GM21390 (cell line): ENCODE results near the gene DIO3.

Experiments
- ATAC-seq: cut with Tn5 transposase; IDR thresholded peaks from one replicate; pipeline ENCODE4 v1.9.1; 2021; ENCODE audit not compliant: unreplicated experiment

DIO3 gene

GRCh38 chr14:101561145-101561896 is at the start of gene DIO3:
TSS of gene DIO3 (plus strand) at chr14:101561495.
- ATAC-seq = no peak

- ATAC-seq = no peak
Observed at GRCh38 chr14:101511620-101512375, 49.5 kb upstream of the DIO3 start.

- ATAC-seq = no peak
Observed at GRCh38 chr14:101512376-101512695, 49.0 kb upstream of the DIO3 start.

- no peak for ATAC-seq
Observed at GRCh38 chr14:101514136-101514535, 47.2 kb upstream of the DIO3 start.

GRCh38 chr14:101516401-101516800 is 44.9 kb upstream of the DIO3 start:
- ATAC-seq = no peak

GRCh38 chr14:101518611-101519473 is 42.5 kb upstream of the DIO3 start:
- ATAC-seq = no peak

- ATAC-seq = no peak
Observed at GRCh38 chr14:101520621-101521472, 40.4 kb upstream of the DIO3 start.

GRCh38 chr14:101521473-101521915 is 39.8 kb upstream of the DIO3 start:
- no peak for ATAC-seq

GRCh38 chr14:101521978-101522377 is 39.3 kb upstream of the DIO3 start:
- no peak for ATAC-seq

- no peak for ATAC-seq
Observed at GRCh38 chr14:101525640-101526527, 35.4 kb upstream of the DIO3 start.

GRCh38 chr14:101527987-101528386 is 33.3 kb upstream of the DIO3 start:
- no peak for ATAC-seq

GRCh38 chr14:101529079-101529478 is 32.2 kb upstream of the DIO3 start:
- no peak for ATAC-seq

GRCh38 chr14:101534198-101534597 is 27.1 kb upstream of the DIO3 start:
- ATAC-seq = no peak

GRCh38 chr14:101535232-101535631 is 26.1 kb upstream of the DIO3 start:
- no peak for ATAC-seq

- no peak for ATAC-seq
Observed at GRCh38 chr14:101535701-101536207, 25.5 kb upstream of the DIO3 start.

GRCh38 chr14:101537286-101537685 is 24.0 kb upstream of the DIO3 start:
- ATAC-seq = no peak

- no peak for ATAC-seq
Observed at GRCh38 chr14:101538878-101539277, 22.4 kb upstream of the DIO3 start.

- ATAC-seq = no peak
Observed at GRCh38 chr14:101539880-101540279, 21.4 kb upstream of the DIO3 start.
